ENCODE data around the gene DNAH7. TPM values are rescaled to one million over a fixed set of nuclear protein-coding genes. Genes with fewer than 3 reads are reported as not detected.
"Not testable (repeated sequence)": the region's sequence is repeated elsewhere in the genome, so short reads cannot be mapped to it uniquely, and the experiment has no call there.

Gene DNAH7
- total RNA-seq, 2 experiments from 2014 or later = 0.07 to 0.17 TPM

DNA sequence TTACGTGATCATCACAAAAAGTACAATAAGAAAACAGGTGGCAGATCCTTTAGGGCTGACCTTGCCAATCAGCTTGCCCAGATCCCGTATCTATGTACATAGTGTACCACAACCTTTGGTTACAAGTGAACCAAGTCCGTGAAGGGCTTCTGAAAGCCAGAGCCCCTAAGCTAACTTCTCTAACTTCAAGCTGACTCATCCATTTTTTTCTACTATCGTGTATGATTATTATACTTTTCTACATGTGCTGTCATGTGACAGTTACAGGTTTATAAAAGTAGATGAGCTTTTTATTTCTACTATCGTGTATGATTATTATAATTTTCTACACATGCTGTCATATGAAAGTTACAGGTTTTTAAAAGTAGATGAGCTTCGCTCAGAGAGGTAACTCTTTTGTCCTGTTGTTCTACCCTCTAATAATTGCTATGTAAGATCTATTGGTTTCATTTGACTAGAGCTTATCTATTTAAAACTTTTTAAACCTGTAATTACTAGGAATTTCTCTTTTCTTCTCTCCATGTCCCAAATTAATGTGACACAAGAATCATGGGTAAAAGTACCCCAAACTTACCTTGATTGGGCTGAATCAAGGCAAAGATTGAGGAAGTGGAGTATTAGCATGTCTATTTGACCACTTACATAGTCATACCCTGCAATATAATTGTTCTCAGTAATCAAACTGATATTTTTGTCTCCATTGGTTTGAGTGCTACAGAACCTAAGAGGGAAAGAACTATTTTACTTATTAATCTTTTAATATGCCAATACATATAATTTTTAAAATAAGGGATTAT, 29.4 kb upstream of the DNAH7 start:
- H3K9me3 Mint-ChIP-seq = peaks cover 20% of the 10 kb centered on the region
- no peak for DNase-seq
- H3K36me3 Mint-ChIP-seq = peaks cover 1% of the 10 kb centered on the region
- intact Hi-C loops (cut with micrococcal nuclease) = no loop called here
- POLR2A ChIA-PET = no interaction called here
- H3K27ac Mint-ChIP-seq = no peak overlapping the region
- CTCF ChIA-PET = interaction anchor here (2.4 to 3.2 kb wide), 2 partner anchors 19 to 200 kb away, joined by 5 to 25 read pairs; no protein-coding TSS in a partner anchor
- peaks cover 23% of the 10 kb centered on the region for H3K4me1 Mint-ChIP-seq (ENCODE audit: low read depth)
- H3K27me3 Mint-ChIP-seq = no peaks in the 10 kb centered on the region
- H3K4me3 Mint-ChIP-seq = no peak overlapping the region

DNA sequence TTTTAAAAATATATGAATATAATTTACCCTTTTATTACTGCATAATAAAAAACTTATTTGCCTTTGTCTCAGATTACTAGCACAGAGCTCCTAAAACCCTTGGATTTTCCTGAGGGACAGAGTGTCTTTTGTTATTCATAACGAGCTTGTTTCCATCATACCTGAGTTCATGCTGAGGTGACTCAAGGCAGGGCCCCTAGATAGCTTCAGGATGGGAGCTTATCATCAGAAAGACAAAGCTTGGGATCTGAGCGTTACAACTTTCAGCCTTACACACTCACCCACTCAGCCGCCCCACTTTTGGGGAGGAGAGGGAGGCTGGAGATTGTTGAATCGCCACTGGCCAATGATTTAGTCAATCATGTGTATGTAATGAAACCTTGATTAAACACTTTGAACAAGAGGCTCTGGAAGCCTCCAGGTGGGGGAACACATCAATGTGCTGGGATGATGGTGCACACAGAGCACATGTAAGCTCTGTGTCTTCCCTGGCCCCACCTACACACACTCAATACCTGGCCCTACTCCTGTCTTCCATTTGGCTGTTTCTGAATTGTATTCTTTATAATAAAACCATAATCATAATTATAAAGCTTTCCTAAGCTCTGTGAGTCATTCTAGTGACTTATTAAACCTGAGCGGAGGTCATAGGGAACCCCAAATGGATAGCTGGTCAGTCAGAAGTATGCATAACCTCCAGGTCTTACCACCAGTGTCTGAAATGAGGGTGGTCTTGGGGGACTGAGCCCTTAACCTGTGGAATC, 28.5 kb upstream of the DNAH7 start:
- intact Hi-C loops (cut with micrococcal nuclease) = no loop called here
- no peak overlapping the region for H3K27ac Mint-ChIP-seq
- POLR2A ChIA-PET = no interaction called here

DNA sequence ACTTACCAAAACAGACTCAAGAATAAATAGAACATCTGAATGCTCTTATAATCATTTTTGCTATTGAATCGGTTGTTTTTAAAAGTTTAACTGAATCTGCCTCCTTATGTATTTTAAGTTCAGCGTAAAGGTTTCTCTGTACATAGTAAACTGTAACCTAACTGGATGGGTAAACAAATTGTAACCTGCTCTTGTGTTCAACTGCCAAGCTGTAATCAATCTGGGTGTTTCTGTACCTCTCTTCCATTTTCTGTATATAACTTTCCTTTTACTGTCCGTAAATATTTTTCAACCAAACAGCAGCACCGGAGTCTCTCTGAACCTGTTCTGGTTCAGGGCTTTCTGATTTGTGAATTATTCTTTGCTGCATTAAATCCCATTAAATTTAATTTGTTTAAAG, 27.6 kb upstream of the DNAH7 start:
- Mint-ChIP-seq H3K27ac (no peak overlapping the region), H3K4me1 (ENCODE audit: low read depth) (peaks cover 14% of the 10 kb centered on the region), H3K4me3 (no peak overlapping the region), H3K9me3 (peaks cover 24% of the 10 kb centered on the region), H3K36me3 (peaks cover 4% of the 10 kb centered on the region), H3K27me3 (no peaks in the 10 kb centered on the region)
- CTCF ChIA-PET = interaction anchor here (0.7 to 3.2 kb wide), 2 partner anchors 10 to 17 kb away, joined by 3 to 25 read pairs; no protein-coding TSS in a partner anchor
- intact Hi-C loops (cut with micrococcal nuclease) = no loop called here
- DNase-seq = no peak
- POLR2A ChIA-PET = no interaction called here

More for the DNA sequence above, 28.5 kb upstream of the DNAH7 start:
- H3K27me3 Mint-ChIP-seq = no peaks in the 10 kb centered on the region
- H3K9me3 Mint-ChIP-seq = peaks cover 24% of the 10 kb centered on the region
- H3K4me3 Mint-ChIP-seq = no peak overlapping the region
- no peak for DNase-seq
- H3K36me3 Mint-ChIP-seq = peaks cover 3% of the 10 kb centered on the region
- CTCF ChIA-PET = interaction anchor here (0.7 to 3.2 kb wide), 3 partner anchors 11 to 201 kb away, joined by 3 to 25 read pairs (median 5); no protein-coding TSS in a partner anchor
- H3K4me1 Mint-ChIP-seq (ENCODE audit: low read depth) = peaks cover 23% of the 10 kb centered on the region

DNA sequence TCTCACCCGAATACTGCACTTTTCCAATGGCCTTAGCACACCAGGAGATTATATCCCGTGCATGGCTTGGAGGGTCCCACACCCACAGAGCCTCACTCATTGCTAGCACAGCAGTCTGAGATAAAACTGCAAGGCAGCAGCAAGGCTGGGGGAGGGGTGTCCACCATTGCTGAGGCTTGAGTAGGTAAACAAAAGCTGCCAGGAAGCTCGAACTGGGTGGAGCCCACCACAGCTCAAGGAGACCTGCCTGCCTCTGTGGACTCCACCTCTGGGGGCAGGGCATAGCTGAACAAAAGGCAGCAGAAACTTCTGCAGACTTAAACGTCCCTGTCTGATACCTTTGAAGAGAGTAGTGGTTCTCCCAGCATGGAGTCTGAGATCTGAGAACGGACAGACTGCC, 20.8 kb upstream of the DNAH7 start:
- H3K36me3 Mint-ChIP-seq = peaks cover 13% of the 10 kb centered on the region
- H3K27ac Mint-ChIP-seq; intact Hi-C loops (cut with micrococcal nuclease); H3K27me3 Mint-ChIP-seq; H3K4me3 Mint-ChIP-seq; POLR2A ChIA-PET; DNase-seq: not testable (repeated sequence)
- CTCF ChIA-PET = interaction anchor here (3.2 kb wide), 1 partner anchor 11 kb away, joined by 15 read pairs; no protein-coding TSS in a partner anchor
- peaks cover 14% of the 10 kb centered on the region for H3K4me1 Mint-ChIP-seq (ENCODE audit: low read depth)
- peaks cover 35% of the 10 kb centered on the region for H3K9me3 Mint-ChIP-seq

DNA sequence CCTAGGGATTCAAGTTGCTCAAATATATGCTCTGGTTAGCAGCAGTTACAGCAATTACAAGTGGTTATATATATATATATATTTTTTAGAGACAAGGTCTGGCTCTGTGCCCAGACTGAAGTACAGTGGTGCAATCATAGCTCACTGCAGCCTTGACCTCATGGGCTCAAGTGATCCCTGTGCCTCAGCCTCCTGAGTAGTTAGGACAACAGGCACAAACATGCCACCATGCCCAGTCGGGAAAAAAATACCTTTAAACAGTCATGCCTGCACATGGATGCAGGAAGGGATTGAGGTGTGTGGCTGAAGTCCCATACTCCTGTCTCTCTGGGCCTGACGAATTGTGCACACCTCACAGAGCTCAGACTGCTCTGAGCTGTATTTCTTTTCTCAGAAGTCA, 19.6 kb upstream of the DNAH7 start:
- DNase-seq = no peak
- ChIA-PET CTCF (interaction anchor here (3.2 kb wide), 1 partner anchor 10 kb away, joined by 15 read pairs; no protein-coding TSS in a partner anchor), POLR2A (no interaction called here)
- Mint-ChIP-seq H3K27me3 (no peaks in the 10 kb centered on the region), H3K9me3 (peaks cover 35% of the 10 kb centered on the region), H3K27ac (no peak overlapping the region), H3K36me3 (peaks cover 22% of the 10 kb centered on the region), H3K4me3 (no peak overlapping the region), H3K4me1 (ENCODE audit: low read depth) (peaks cover 14% of the 10 kb centered on the region)
- intact Hi-C loops (cut with micrococcal nuclease) = no loop called here

DNA sequence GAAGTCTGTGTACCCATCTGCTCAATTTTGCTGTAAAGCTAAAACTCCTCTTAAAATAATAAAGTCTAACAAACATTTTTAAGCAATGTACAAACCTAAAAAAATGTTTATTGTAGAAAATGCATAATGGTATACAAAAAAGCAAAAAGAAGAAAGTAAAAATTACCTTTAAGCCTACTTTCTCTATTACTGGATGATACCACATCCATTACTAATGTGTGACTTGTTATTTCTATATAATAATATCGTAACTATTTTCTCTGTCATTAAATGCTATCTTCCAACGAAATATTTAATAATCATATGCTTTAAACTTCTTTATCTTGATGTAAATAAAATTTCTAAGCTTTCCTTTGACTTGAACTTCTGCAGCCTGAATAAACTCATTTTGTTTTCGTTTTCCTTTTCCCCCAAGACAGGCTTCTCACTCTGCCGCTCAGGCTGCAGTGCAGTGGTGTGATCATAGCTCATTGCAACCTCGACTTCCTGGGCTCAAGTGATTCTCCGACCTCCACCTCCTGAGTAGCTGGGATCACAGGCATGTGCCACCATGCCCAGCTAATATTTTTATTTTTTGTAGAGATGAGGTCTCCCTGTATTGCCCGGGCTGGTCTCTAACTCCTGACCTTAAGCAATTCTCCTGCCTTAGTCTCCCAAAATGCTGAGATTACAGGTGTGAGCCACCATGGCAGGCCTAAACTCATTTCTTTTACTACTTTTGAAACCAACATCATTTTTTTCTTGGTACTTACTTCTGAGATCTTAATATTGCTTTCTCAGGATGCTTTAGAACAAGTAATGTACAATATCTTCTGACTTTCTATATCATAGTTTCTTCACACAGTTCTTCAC, 18.1 kb upstream of the DNAH7 start:
- no peaks in the 10 kb centered on the region for H3K27me3 Mint-ChIP-seq
- H3K27ac Mint-ChIP-seq = no peak overlapping the region
- no peak for DNase-seq
- CTCF ChIA-PET = interaction anchor here (0.7 to 1.4 kb wide), 3 partner anchors 8 to 10 kb away, joined by 3 to 4 read pairs (median 3); no protein-coding TSS in a partner anchor
- H3K36me3 Mint-ChIP-seq = peaks cover 27% of the 10 kb centered on the region
- POLR2A ChIA-PET = interaction anchor here (0.6 kb wide), 1 partner anchor 638 kb away, joined by 3 read pairs; no protein-coding TSS in a partner anchor
- intact Hi-C loops (cut with micrococcal nuclease) = no loop called here
- peaks cover 41% of the 10 kb centered on the region for H3K9me3 Mint-ChIP-seq
- peaks cover 14% of the 10 kb centered on the region for H3K4me1 Mint-ChIP-seq (ENCODE audit: low read depth)
- H3K4me3 Mint-ChIP-seq = no peak overlapping the region

DNA sequence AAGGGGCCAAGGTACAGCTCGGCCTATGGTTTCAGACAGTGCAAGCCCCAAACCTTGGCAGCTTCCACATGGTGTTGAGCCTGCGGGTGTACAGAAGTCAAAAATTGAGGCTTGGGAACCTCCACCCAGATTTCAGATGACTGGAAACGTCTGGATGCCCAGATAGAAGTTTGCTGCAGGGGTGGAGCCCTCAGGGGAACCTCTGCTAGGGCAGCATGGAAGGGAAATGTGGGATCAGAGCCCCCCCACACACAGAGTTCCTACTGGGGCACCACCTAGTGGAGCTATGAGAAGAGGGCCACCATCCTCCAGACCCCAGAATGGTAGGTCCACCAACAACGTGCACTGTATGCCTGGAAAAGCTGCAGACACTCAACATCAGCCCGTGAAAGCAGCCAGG, 15.0 kb upstream of the DNAH7 start:
- no peak overlapping the region for H3K27ac Mint-ChIP-seq
- no peak overlapping the region for H3K4me3 Mint-ChIP-seq
- intact Hi-C loops (cut with micrococcal nuclease) = no loop called here
- ChIA-PET CTCF (no interaction called here), POLR2A (no interaction called here)
- no peaks in the 10 kb centered on the region for H3K27me3 Mint-ChIP-seq
- H3K4me1 Mint-ChIP-seq (ENCODE audit: low read depth) = peaks cover 16% of the 10 kb centered on the region
- peaks cover 28% of the 10 kb centered on the region for H3K9me3 Mint-ChIP-seq
- no peak for DNase-seq
- peaks cover 21% of the 10 kb centered on the region for H3K36me3 Mint-ChIP-seq

DNA sequence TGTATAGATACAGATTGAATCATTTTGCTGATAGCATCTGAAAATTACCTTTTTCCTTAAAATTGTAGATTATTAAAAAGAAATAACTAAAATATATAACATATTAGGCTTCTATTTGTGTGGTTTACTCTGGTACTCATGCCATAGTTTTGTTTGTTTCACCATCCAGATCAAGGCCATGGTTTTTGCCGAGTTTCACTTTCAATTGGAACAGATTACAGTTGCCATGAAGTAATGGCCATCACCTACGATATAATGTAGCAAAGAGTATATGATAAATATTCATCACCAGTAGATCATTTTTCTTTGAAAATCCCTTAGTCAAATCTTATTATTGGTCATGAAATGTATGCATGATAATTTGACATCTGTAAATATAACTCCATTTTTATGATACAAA, 11.9 kb upstream of the DNAH7 start:
- ChIA-PET CTCF (interaction anchor here (1.2 to 11.8 kb wide), 9 partner anchors 12 to 373 kb away, joined by 3 to 226 read pairs (median 18); partner anchors contain the start of gene DNAH7), POLR2A (no interaction called here)
- Mint-ChIP-seq H3K9me3 (peaks cover 28% of the 10 kb centered on the region), H3K27me3 (no peaks in the 10 kb centered on the region), H3K27ac (no peak overlapping the region), H3K36me3 (peaks cover 21% of the 10 kb centered on the region), H3K4me3 (no peak overlapping the region), H3K4me1 (ENCODE audit: low read depth) (peaks cover 12% of the 10 kb centered on the region)
- no peak for DNase-seq
- intact Hi-C loops (cut with micrococcal nuclease) = loop anchor here (2.0 kb wide), 1 partner anchor 50 kb away; no protein-coding TSS in a partner anchor

DNA sequence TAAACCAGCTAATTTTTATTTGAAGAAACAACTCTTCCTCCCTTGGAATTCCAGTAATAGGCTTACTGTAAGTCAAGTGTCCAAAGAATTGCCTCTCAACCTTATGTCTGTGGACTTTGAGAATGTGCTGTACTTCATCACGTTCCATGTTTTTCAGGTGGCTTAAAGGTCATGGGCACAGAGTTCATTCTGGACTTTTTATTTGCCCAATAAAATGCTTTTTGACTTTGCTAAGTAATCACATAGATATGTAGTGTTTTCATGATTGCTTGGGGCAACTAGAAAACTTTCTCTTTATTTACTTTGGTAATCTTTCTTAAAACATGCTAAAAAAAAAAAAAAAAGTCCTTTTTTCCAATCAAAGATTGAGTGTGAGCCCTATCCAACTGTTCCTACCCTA, 10.4 kb upstream of the DNAH7 start:
- no peak overlapping the region for H3K27ac Mint-ChIP-seq
- no peak for DNase-seq
- peaks cover 12% of the 10 kb centered on the region for H3K4me1 Mint-ChIP-seq (ENCODE audit: low read depth)
- H3K4me3 Mint-ChIP-seq = no peak overlapping the region
- no peaks in the 10 kb centered on the region for H3K27me3 Mint-ChIP-seq
- CTCF ChIA-PET = interaction anchor here (0.6 to 11.8 kb wide), 49 partner anchors 7 to 1354 kb away, joined by 3 to 226 read pairs (median 5); partner anchors contain the start of gene DNAH7
- intact Hi-C loops (cut with micrococcal nuclease) = loop anchor here (1.0 to 5.0 kb wide), 3 partner anchors 133 to 374 kb away; no protein-coding TSS in a partner anchor
- POLR2A ChIA-PET = no interaction called here
- peaks cover 13% of the 10 kb centered on the region for H3K36me3 Mint-ChIP-seq
- peaks cover 20% of the 10 kb centered on the region for H3K9me3 Mint-ChIP-seq

DNA sequence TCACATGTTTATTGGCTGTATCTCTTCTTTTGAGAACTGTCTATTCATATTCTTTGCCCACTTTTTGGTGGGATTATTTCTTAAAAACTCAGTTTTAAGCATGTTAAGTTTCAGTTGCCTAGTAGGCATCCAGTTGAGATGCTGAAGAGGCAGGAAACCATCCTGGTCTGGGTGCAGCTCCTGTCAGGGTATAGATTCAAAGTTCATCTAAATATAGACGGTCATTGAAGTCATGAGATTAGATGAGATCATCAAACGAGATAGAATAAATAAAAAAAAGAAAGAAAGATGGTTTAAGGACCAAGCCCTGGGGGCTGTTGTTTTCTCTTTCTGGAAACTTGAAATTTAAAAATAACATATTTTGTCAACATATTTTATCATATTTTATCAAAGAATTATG, 9.2 kb upstream of the DNAH7 start:
- H3K27me3 Mint-ChIP-seq = no peaks in the 10 kb centered on the region
- peaks cover 12% of the 10 kb centered on the region for H3K4me1 Mint-ChIP-seq (ENCODE audit: low read depth)
- POLR2A ChIA-PET = no interaction called here
- CTCF ChIA-PET = interaction anchor here (0.6 to 11.8 kb wide), 64 partner anchors 9 to 778 kb away, joined by 3 to 226 read pairs (median 4); partner anchors contain the start of gene DNAH7
- peaks cover 3% of the 10 kb centered on the region for H3K36me3 Mint-ChIP-seq
- intact Hi-C loops (cut with micrococcal nuclease) = loop anchor here (1.0 to 5.0 kb wide), 5 partner anchors 134 to 561 kb away; partner anchors contain the start of gene CCDC150
- H3K4me3 Mint-ChIP-seq = no peak overlapping the region
- DNase-seq = no peak
- H3K9me3 Mint-ChIP-seq = peaks cover 7% of the 10 kb centered on the region
- H3K27ac Mint-ChIP-seq = no peak overlapping the region
